Measurements from ENCODE around the gene PITX3.

Gene PITX3

GRCh38 chr10:102261196-102261595 lies 19.9 kb upstream of the PITX3 start:
- TF ChIP-seq PATZ1 (CRISPR knock-in tag; IDR thresholded peaks at IDR 0.05; ENCODE audit: borderline replicate concordance) (no peak), ZFP30 (CRISPR knock-in tag; IDR thresholded peaks at IDR 0.05) (no peak), ZNF565 (CRISPR knock-in tag; conservative IDR thresholded peaks at IDR 0.05; ENCODE audit: low read depth) (no peak), ISL1 (CRISPR knock-in tag; IDR thresholded peaks at IDR 0.05) (no peak), PPARA (CRISPR knock-in tag; IDR thresholded peaks at IDR 0.05; ENCODE audit: borderline replicate concordance) (no peak), BACH2 (CRISPR knock-in tag; IDR thresholded peaks at IDR 0.05; ENCODE audit: borderline replicate concordance) (no peak), CSRNP3 (CRISPR knock-in tag; IDR thresholded peaks at IDR 0.05) (no peak), OSR1 (CRISPR knock-in tag; IDR thresholded peaks at IDR 0.05) (no peak), TCF4 (CRISPR knock-in tag; IDR thresholded peaks at IDR 0.05; ENCODE audit: borderline replicate concordance) (no peak), ZNF70 (CRISPR knock-in tag; IDR thresholded peaks at IDR 0.05) (no peak), SNAI2 (CRISPR knock-in tag; IDR thresholded peaks at IDR 0.05) (no peak), CREB5 (CRISPR knock-in tag; IDR thresholded peaks at IDR 0.05; ENCODE audit: low read depth) (no peak), RARB (CRISPR knock-in tag; IDR thresholded peaks at IDR 0.05) (no peak), TOX (CRISPR knock-in tag; IDR thresholded peaks at IDR 0.05; ENCODE audit: borderline replicate concordance) (no peak), GLIS3 (CRISPR knock-in tag; IDR thresholded peaks at IDR 0.05) (no peak), ZC3H10 (CRISPR knock-in tag; IDR thresholded peaks at IDR 0.05) (no peak), CSDC2 (CRISPR knock-in tag; IDR thresholded peaks at IDR 0.05) (no peak)
- TF ChIP-seq, protein P1, sequence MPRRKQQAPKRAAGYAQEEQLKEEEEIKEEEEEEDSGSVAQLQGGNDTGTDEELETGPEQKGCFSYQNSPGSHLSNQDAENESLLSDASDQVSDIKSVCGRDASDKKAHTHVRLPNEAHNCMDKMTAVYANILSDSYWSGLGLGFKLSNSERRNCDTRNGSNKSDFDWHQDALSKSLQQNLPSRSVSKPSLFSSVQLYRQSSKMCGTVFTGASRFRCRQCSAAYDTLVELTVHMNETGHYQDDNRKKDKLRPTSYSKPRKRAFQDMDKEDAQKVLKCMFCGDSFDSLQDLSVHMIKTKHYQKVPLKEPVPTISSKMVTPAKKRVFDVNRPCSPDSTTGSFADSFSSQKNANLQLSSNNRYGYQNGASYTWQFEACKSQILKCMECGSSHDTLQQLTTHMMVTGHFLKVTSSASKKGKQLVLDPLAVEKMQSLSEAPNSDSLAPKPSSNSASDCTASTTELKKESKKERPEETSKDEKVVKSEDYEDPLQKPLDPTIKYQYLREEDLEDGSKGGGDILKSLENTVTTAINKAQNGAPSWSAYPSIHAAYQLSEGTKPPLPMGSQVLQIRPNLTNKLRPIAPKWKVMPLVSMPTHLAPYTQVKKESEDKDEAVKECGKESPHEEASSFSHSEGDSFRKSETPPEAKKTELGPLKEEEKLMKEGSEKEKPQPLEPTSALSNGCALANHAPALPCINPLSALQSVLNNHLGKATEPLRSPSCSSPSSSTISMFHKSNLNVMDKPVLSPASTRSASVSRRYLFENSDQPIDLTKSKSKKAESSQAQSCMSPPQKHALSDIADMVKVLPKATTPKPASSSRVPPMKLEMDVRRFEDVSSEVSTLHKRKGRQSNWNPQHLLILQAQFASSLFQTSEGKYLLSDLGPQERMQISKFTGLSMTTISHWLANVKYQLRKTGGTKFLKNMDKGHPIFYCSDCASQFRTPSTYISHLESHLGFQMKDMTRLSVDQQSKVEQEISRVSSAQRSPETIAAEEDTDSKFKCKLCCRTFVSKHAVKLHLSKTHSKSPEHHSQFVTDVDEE (CRISPR knock-in tag; IDR thresholded peaks at IDR 0.05): no peak
- TF ChIP-seq, protein P2, sequence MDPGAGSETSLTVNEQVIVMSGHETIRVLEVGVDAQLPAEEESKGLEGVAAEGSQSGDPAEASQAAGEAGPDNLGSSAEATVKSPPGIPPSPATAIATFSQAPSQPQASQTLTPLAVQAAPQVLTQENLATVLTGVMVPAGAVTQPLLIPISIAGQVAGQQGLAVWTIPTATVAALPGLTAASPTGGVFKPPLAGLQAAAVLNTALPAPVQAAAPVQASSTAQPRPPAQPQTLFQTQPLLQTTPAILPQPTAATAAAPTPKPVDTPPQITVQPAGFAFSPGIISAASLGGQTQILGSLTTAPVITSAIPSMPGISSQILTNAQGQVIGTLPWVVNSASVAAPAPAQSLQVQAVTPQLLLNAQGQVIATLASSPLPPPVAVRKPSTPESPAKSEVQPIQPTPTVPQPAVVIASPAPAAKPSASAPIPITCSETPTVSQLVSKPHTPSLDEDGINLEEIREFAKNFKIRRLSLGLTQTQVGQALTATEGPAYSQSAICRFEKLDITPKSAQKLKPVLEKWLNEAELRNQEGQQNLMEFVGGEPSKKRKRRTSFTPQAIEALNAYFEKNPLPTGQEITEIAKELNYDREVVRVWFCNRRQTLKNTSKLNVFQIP (CRISPR knock-in tag; IDR thresholded peaks at IDR 0.05; ENCODE audit: borderline replicate concordance, low read depth): no peak
- no peak for ATAC-seq

- no peak for ATAC-seq
- TF ChIP-seq TCF4 (CRISPR knock-in tag; IDR thresholded peaks at IDR 0.05; ENCODE audit: borderline replicate concordance): no peak
- no peak for TF ChIP-seq RARB (CRISPR knock-in tag; IDR thresholded peaks at IDR 0.05)
- no peak for TF ChIP-seq BACH2 (CRISPR knock-in tag; IDR thresholded peaks at IDR 0.05; ENCODE audit: borderline replicate concordance)
- no peak for TF ChIP-seq ZFP30 (CRISPR knock-in tag; IDR thresholded peaks at IDR 0.05)
- TF ChIP-seq ZNF565 (CRISPR knock-in tag; conservative IDR thresholded peaks at IDR 0.05; ENCODE audit: low read depth): no peak
- no peak for TF ChIP-seq ARNTL (CRISPR knock-in tag; IDR thresholded peaks at IDR 0.05; ENCODE audit: borderline replicate concordance, low read depth)
- TF ChIP-seq CREB5 (CRISPR knock-in tag; IDR thresholded peaks at IDR 0.05; ENCODE audit: low read depth): no peak
- TF ChIP-seq CSDC2 (CRISPR knock-in tag; IDR thresholded peaks at IDR 0.05): no peak
- no peak for TF ChIP-seq TOX (CRISPR knock-in tag; IDR thresholded peaks at IDR 0.05; ENCODE audit: borderline replicate concordance)
- TF ChIP-seq PATZ1 (CRISPR knock-in tag; IDR thresholded peaks at IDR 0.05; ENCODE audit: borderline replicate concordance): no peak
- no peak for TF ChIP-seq SNAI2 (CRISPR knock-in tag; IDR thresholded peaks at IDR 0.05)
- TF ChIP-seq, protein P2 (CRISPR knock-in tag; IDR thresholded peaks at IDR 0.05; ENCODE audit: borderline replicate concordance, low read depth): no peak
Observed at GRCh38 chr10:102255404-102255803, 14.1 kb upstream of the PITX3 start.

Measured in SK-N-SH treated with all-trans-retinoic acid at 6 μM for 48 hours (cell line).